GM12872 (cell line): Measurements from ENCODE around the gene EBNA1BP2.

ENCODE experiments used
- CTCF ChIP-seq: IDR thresholded peaks from 3 replicates; pipeline ENCODE4 v1.5.1; 2011; ENCODE audit warnings: low read depth, mild to moderate bottlenecking, low read length, moderate library complexity; ENCODE audit not compliant: insufficient read depth

Gene EBNA1BP2

DNA sequence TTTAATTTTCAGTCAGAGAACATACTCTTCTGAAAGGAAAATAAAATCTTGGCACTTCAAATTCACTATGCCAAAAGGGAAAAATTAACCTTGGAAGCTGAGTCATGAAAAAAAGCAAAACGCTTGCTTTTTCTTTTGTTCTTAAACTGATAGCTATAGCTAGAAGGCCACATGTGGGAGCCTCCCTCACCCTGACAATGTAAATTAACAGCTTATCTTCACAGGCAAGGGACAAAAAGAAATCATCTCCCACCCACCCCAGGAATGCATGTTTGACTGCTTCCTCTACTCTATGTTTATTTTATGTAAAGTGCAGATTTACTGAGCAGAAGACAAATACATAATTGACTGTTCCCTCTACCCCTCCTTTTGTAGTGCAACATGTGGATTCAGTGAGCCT is 38.0 kb downstream of the EBNA1BP2 start:
- no peak for TF ChIP-seq CTCF

DNA sequence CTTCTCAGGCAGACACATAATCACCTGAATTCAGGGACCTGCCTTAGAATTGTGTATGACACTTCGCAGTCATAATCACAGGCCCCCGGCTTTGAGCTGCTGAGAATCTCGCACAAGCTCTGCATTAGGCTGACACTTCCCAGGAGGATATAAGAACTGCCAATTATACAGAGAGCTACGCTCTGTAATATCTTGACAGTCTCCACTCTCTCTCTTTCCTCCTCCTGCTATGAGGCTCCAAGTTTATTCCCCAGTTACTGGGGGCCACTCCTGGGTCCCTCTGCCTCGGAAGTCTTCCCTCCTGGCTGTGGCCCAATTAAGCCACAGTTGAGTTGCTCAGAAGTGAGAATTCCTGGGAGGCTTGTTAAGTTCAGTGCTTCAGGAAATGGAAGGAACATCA is 42.7 kb downstream of the EBNA1BP2 start:
- TF ChIP-seq CTCF = no peak

GRCh38 chr1:43128816-43129215 is 43.3 kb downstream of the EBNA1BP2 start:
- TF ChIP-seq CTCF = no peak

- no peak for TF ChIP-seq CTCF
Measured at GRCh38 chr1:43123031-43123430, 49.1 kb downstream of the EBNA1BP2 start.

- no peak for TF ChIP-seq CTCF
Measured at GRCh38 chr1:43121256-43121900, 50.7 kb downstream of the EBNA1BP2 start.
